HepG2 (cell line): Measurements from ENCODE around the gene STARD10. TPM values are rescaled to one million over a fixed set of nuclear protein-coding genes. Genes with fewer than 3 reads are reported as not detected.

ENCODE experiments used
- MTF2 ChIP-seq: sonication (generic); formaldehyde crosslinking; IDR thresholded peaks from 2 replicates; pipeline ENCODE4 v1.5.0; 2020; ENCODE audit warnings: missing genetic modification reagents, borderline replicate concordance
- MXI1 ChIP-seq: IDR thresholded peaks from 3 replicates; pipeline ENCODE4 v1.6.1; 2012; ENCODE audit warnings: low read depth, low read length, inconsistent platforms, borderline replicate concordance
- NFE2L2 ChIP-seq: fragments of 150-350 bp; IDR thresholded peaks from 2 replicates; pipeline ENCODE4 v1.6.1; 2014; ENCODE audit warnings: low read length
- NONO ChIP-seq, 2 experiments: fragments of 450-650 bp in 1 of 2; sonication (generic) in 1 of 2; formaldehyde crosslinking in 1 of 2; IDR thresholded peaks in 1 of 2; conservative IDR thresholded peaks in 1 of 2; 2 replicates each; pipeline versions ENCODE4 v1.6.1 to v1.8.0; 2017 to 2022; ENCODE audit warnings: mild to moderate bottlenecking in 1 of 2, missing genetic modification reagents in 1 of 2, moderate library complexity in 1 of 2
- NR2C2 ChIP-seq: sonication (generic); formaldehyde crosslinking; IDR thresholded peaks from 2 replicates; pipeline ENCODE4 v1.4.0; 2020; ENCODE audit warnings: missing genetic modification reagents, mild to moderate bottlenecking, moderate library complexity, borderline replicate concordance
- NR2F6 ChIP-seq, 2 experiments: IDR thresholded peaks; 2 replicates each; pipeline ENCODE4 v1.6.1; 2016; ENCODE audit warnings: antibody characterized with exemption in 1 of 2, mild to moderate bottlenecking in 1 of 2
- PRPF4 ChIP-seq: fragments of 200-400 bp; formaldehyde crosslinking; IDR thresholded peaks from 2 replicates; pipeline ENCODE4 v1.6.1; 2016; ENCODE audit warnings: low read length, low read depth; ENCODE audit not compliant: poor library complexity, severe bottlenecking
- RXRB ChIP-seq: IDR thresholded peaks from 2 replicates; pipeline ENCODE4 v1.6.1; 2016; ENCODE audit warnings: borderline replicate concordance, missing genetic modification reagents, missing compliant biosample characterization
- SIX4 ChIP-seq: sonication (generic); formaldehyde crosslinking; IDR thresholded peaks from 2 replicates; pipeline ENCODE4 v1.4.0; 2020; ENCODE audit warnings: missing genetic modification reagents
- ZBTB42 ChIP-seq: sonication (generic); formaldehyde crosslinking; IDR thresholded peaks from 2 replicates; pipeline ENCODE4 v1.5.0; 2020; ENCODE audit warnings: mild to moderate bottlenecking, missing genetic modification reagents
- ZC3H13 ChIP-seq: sonication (generic); formaldehyde crosslinking; IDR thresholded peaks from 2 replicates; pipeline ENCODE4 v1.8.1; 2023; ENCODE audit warnings: mild to moderate bottlenecking, missing genetic modification reagents, moderate library complexity
- ZMAT3 ChIP-seq: sonication (generic); formaldehyde crosslinking; conservative IDR thresholded peaks from 2 replicates; pipeline ENCODE4 v1.7.0; 2021; ENCODE audit warnings: missing genetic modification reagents
- ZMYM3 ChIP-seq: sonication (generic); formaldehyde crosslinking; IDR thresholded peaks from 2 replicates; pipeline ENCODE4 v1.5.1; 2020; ENCODE audit warnings: mild to moderate bottlenecking, missing genetic modification reagents
- ZNF264 ChIP-seq: sonication (generic); formaldehyde crosslinking; IDR thresholded peaks from 2 replicates; pipeline ENCODE4 v1.4.0; 2020; ENCODE audit warnings: missing genetic modification reagents
- ZNF317 ChIP-seq: sonication (generic); formaldehyde crosslinking; IDR thresholded peaks from 2 replicates; pipeline ENCODE4 v1.5.0; 2020; ENCODE audit warnings: mild to moderate bottlenecking, missing genetic modification reagents
- ZNF484 ChIP-seq: sonication (generic); formaldehyde crosslinking; IDR thresholded peaks from 2 replicates; pipeline ENCODE4 v1.5.1; 2020; ENCODE audit warnings: mild to moderate bottlenecking, low read depth, missing genetic modification reagents, borderline replicate concordance
- ZNF547 ChIP-seq: sonication (generic); formaldehyde crosslinking; IDR thresholded peaks from 2 replicates; pipeline ENCODE4 v1.5.1; 2020; ENCODE audit warnings: mild to moderate bottlenecking, missing genetic modification reagents
- ZSCAN22 ChIP-seq: sonication (generic); formaldehyde crosslinking; IDR thresholded peaks from 2 replicates; pipeline ENCODE4 v1.4.0; 2020; ENCODE audit warnings: mild to moderate bottlenecking, missing genetic modification reagents
- ZSCAN31 ChIP-seq: sonication (generic); formaldehyde crosslinking; IDR thresholded peaks from 2 replicates; pipeline ENCODE4 v1.5.0; 2020; ENCODE audit warnings: low read depth, mild to moderate bottlenecking, missing genetic modification reagents
- polyA plus RNA-seq, 8 experiments: library from polyadenylated mRNA; depleted of rRNA in 3 of 8; stranded (reverse) in 7 of 8; unstranded in 1 of 8; fragments of >200 nt; fragmentation: Illumina TruSeq in 4 of 8; extraction: Trizol in 4 of 8; gene quantifications; 2 replicates each; pipeline versions ENCODE4 v1.2.1 to v1.2.3, GENCODE V29; 2011 to 2016; ENCODE audit warnings: low read depth in 4 of 8, missing spikeins in 1 of 8, mixed read lengths in 1 of 8; ENCODE audit not compliant: insufficient read depth in 1 of 8
- total RNA-seq, 5 experiments: library from RNA; depleted of rRNA; stranded (reverse); fragments of >200 nt; fragmentation: Illumina TruSeq; extraction: Trizol; gene quantifications; 2 replicates each; pipeline ENCODE4 v1.2.3, GENCODE V29; 2016; ENCODE audit warnings: low read depth in 1 of 5
- TF ChIP-seq, protein P1 (sequence below): sonication (generic); formaldehyde crosslinking; IDR thresholded peaks from 2 replicates; pipeline ENCODE4 v1.4.0; 2020; ENCODE audit warnings: mild to moderate bottlenecking, missing genetic modification reagents
- TF ChIP-seq, protein P2 (sequence below): sonication (generic); formaldehyde crosslinking; IDR thresholded peaks from 2 replicates; pipeline ENCODE4 v1.4.0; 2020; ENCODE audit warnings: mild to moderate bottlenecking, missing genetic modification reagents, borderline replicate concordance
- TF ChIP-seq, protein P3 (sequence below): sonication (generic); formaldehyde crosslinking; IDR thresholded peaks from 2 replicates; pipeline ENCODE4 v1.8.0; 2022; ENCODE audit warnings: missing genetic modification reagents, mild to moderate bottlenecking, moderate library complexity, borderline replicate concordance
- TF ChIP-seq, protein P4 (sequence below): sonication (generic); formaldehyde crosslinking; IDR thresholded peaks from 2 replicates; pipeline ENCODE4 v1.4.0; 2020; ENCODE audit warnings: mild to moderate bottlenecking, missing genetic modification reagents
- TF ChIP-seq, protein P5 (sequence below): sonication (generic); formaldehyde crosslinking; IDR thresholded peaks from 2 replicates; pipeline ENCODE4 v1.8.1; 2023; ENCODE audit warnings: missing genetic modification reagents, mild to moderate bottlenecking, borderline replicate concordance

Gene STARD10
- total and polyA plus RNA-seq, 2 of the 13 experiments (the other 11 are each of a cell fraction or from before 2014, with no cell fraction given) = 260 to 341 TPM

DNA sequence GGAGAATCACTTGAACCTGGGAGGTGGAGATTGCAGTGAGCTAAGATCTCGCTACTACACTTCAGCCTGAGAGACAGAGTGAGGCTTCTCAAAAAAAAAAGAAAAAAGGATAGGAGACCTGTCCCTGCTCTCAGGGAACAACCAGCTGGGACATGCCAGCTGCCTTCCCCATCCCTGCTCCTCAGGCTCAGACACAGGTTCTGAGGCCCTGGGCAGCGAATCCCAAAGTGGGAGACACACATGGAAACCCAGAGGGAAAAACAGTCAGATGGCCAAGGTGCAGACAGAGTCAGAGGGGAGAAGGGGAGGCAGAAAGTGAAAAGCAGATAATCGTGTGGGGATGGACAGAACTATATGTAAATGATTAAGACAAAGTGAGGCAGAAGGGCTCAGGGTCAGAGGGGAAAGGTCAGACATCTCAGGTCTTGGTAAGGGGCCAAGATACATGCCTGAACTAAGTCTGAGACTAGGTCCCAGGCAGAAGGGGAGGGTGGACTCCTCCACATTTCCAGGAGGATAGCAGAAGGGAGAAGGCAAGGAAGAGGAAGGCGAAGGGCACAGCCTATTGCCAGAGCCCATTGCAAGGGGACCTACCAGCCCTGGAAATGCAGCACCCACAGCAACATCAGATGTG, 14.2 kb downstream of the STARD10 start (continued):
- TF ChIP-seq ZBTB42 (CRISPR knock-in tag) = 0 out of 2 replicates have a peak, but pooled peaks have one; percentile 4
- peak; percentile 67 for TF ChIP-seq NR2C2
- TF ChIP-seq PRPF4 = no peak
- TF ChIP-seq NR2F6 (IDR thresholded peaks at IDR 0.05) = peak; percentile 50
- TF ChIP-seq NR2F6 (CRISPR knock-in tag; IDR thresholded peaks at IDR 0.05) = 0 out of 2 replicates have a peak, but pooled peaks have one; percentile 25
- 0 out of 2 replicates have a peak, but pooled peaks have one; percentile 46 for TF ChIP-seq ZNF547 (CRISPR knock-in tag)
- 0 out of 2 replicates have a peak, but pooled peaks have one; percentile 26 for TF ChIP-seq ZSCAN31
- TF ChIP-seq, protein P1, sequence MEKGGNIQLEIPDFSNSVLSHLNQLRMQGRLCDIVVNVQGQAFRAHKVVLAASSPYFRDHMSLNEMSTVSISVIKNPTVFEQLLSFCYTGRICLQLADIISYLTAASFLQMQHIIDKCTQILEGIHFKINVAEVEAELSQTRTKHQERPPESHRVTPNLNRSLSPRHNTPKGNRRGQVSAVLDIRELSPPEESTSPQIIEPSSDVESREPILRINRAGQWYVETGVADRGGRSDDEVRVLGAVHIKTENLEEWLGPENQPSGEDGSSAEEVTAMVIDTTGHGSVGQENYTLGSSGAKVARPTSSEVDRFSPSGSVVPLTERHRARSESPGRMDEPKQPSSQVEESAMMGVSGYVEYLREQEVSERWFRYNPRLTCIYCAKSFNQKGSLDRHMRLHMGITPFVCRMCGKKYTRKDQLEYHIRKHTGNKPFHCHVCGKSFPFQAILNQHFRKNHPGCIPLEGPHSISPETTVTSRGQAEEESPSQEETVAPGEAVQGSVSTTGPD (CRISPR knock-in tag) = no peak
- no peak for TF ChIP-seq RXRB (CRISPR knock-in tag)
- TF ChIP-seq, protein P2, sequence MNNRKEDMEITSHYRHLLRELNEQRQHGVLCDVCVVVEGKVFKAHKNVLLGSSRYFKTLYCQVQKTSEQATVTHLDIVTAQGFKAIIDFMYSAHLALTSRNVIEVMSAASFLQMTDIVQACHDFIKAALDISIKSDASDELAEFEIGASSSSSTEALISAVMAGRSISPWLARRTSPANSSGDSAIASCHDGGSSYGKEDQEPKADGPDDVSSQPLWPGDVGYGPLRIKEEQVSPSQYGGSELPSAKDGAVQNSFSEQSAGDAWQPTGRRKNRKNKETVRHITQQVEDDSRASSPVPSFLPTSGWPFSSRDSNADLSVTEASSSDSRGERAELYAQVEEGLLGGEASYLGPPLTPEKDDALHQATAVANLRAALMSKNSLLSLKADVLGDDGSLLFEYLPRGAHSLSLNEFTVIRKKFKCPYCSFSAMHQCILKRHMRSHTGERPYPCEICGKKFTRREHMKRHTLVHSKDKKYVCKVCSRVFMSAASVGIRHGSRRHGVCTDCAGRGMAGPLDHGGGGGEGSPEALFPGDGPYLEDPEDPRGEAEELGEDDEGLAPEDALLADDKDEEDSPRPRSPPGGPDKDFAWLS (CRISPR knock-in tag) = peak; percentile 19; the same call in 1 of the 2 replicates
- TF ChIP-seq ZNF484 (CRISPR knock-in tag) = no peak
- TF ChIP-seq, protein P3, sequence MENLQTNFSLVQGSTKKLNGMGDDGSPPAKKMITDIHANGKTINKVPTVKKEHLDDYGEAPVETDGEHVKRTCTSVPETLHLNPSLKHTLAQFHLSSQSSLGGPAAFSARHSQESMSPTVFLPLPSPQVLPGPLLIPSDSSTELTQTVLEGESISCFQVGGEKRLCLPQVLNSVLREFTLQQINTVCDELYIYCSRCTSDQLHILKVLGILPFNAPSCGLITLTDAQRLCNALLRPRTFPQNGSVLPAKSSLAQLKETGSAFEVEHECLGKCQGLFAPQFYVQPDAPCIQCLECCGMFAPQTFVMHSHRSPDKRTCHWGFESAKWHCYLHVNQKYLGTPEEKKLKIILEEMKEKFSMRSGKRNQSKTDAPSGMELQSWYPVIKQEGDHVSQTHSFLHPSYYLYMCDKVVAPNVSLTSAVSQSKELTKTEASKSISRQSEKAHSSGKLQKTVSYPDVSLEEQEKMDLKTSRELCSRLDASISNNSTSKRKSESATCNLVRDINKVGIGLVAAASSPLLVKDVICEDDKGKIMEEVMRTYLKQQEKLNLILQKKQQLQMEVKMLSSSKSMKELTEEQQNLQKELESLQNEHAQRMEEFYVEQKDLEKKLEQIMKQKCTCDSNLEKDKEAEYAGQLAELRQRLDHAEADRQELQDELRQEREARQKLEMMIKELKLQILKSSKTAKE (CRISPR knock-in tag) = no peak
- TF ChIP-seq NFE2L2 = no peak
- no peak for TF ChIP-seq ZMAT3 (CRISPR knock-in tag)
- no peak for TF ChIP-seq ZNF317
- TF ChIP-seq, protein P4, sequence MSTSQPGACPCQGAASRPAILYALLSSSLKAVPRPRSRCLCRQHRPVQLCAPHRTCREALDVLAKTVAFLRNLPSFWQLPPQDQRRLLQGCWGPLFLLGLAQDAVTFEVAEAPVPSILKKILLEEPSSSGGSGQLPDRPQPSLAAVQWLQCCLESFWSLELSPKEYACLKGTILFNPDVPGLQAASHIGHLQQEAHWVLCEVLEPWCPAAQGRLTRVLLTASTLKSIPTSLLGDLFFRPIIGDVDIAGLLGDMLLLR (CRISPR knock-in tag) = no peak
- TF ChIP-seq MTF2 (CRISPR knock-in tag) = no peak
- TF ChIP-seq ZNF264 = no peak
- TF ChIP-seq MXI1 = no peak
- no peak for TF ChIP-seq NONO (IDR thresholded peaks at IDR 0.05)
- peak; percentile 6; the same call in 1 of the 2 replicates for TF ChIP-seq NONO (CRISPR knock-in tag; conservative IDR thresholded peaks at IDR 0.05)
- no peak for TF ChIP-seq SIX4
- TF ChIP-seq ZSCAN22 (CRISPR knock-in tag) = no peak
- TF ChIP-seq ZC3H13 (CRISPR knock-in tag) = no peak; the same call in 1 of the 2 replicates
- no peak for TF ChIP-seq ZMYM3 (CRISPR knock-in tag)
- TF ChIP-seq, protein P5, sequence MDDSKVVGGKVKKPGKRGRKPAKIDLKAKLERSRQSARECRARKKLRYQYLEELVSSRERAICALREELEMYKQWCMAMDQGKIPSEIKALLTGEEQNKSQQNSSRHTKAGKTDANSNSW = no peak
